ENCODE data around the gene ZNF526. TPM values are rescaled to one million over a fixed set of nuclear protein-coding genes. Genes with fewer than 3 reads are reported as not detected.

Gene ZNF526
- total RNA-seq = 5.8 and 8.0 TPM in 2 replicates

GRCh38 chr19:42219812-42220750 lies at the start of gene ZNF526:
Gene ZNF526 (plus strand): TSS chr19:42220312. CDS start chr19:42224404, 4,092 bp downstream.

GRCh38 chr19:42217520-42218437 lies 2.3 kb upstream of the ZNF526 start, which contains the start of gene DEDD2:
Gene DEDD2 (minus strand): TSS chr19:42217677. CDS start chr19:42217007, 670 bp downstream.

GRCh38 chr19:42242512-42243409 lies 22.6 kb downstream of the ZNF526 start, which contains the start of gene GSK3A:
Gene GSK3A (minus strand): TSS chr19:42242602. CDS start chr19:42242465, 137 bp downstream.

GRCh38 chr19:42254850-42255765 lies 35.0 kb downstream of the ZNF526 start, which contains the start of gene ERF:
Gene ERF (minus strand): TSS chr19:42255128. CDS start chr19:42254999, 129 bp downstream.

GRCh38 chr19:42268704-42269477 lies 48.8 kb downstream of the ZNF526 start, which contains the start of gene CIC:
Gene CIC (plus strand): TSS chr19:42269252. CDS start chr19:42271784, 2,532 bp downstream.

Other genes with a start within 250 kb of the ZNF526 start
- 0.33 TPM in 1 of 2 replicates, not detected in the other for gene ATP1A3, start 226.1 kb upstream of the ZNF526 start, total RNA-seq
- gene GRIK5, start 150.1 kb upstream of the ZNF526 start, total RNA-seq = 0.21 TPM in 1 of 2 replicates, not detected in the other
- 16.1 and 25.2 TPM in 2 replicates for gene ZNF574, start 144.1 kb upstream of the ZNF526 start, total RNA-seq
- gene POU2F2, start 87.9 kb upstream of the ZNF526 start, total RNA-seq = 1.1 and 1.3 TPM in 2 replicates
- 32.8 and 39.8 TPM in 2 replicates for gene DEDD2, start 2.6 kb upstream of the ZNF526 start, total RNA-seq
- 20.6 and 27.2 TPM in 2 replicates for gene GSK3A, start 22.3 kb downstream of the ZNF526 start, total RNA-seq
- 53.3 and 97.8 TPM in 2 replicates for gene ERF, start 34.8 kb downstream of the ZNF526 start, total RNA-seq
- 45.3 and 65.0 TPM in 2 replicates for gene CIC, start 48.9 kb downstream of the ZNF526 start, total RNA-seq
- 0.33 and 1.3 TPM in 2 replicates for gene PRR19, start 81.8 kb downstream of the ZNF526 start, total RNA-seq
- gene PAFAH1B3, start 82.3 kb downstream of the ZNF526 start, total RNA-seq = 98.1 and 101 TPM in 2 replicates
- not detected in 2 replicates for gene TMEM145, start 93.0 kb downstream of the ZNF526 start, total RNA-seq
- 17.3 and 17.5 TPM in 2 replicates for gene MEGF8, start 105.3 kb downstream of the ZNF526 start, total RNA-seq
- 2.1 and 5.3 TPM in 2 replicates for gene CNFN, start 170.0 kb downstream of the ZNF526 start, total RNA-seq
- gene LIPE, start 207.1 kb downstream of the ZNF526 start, total RNA-seq = 9.2 and 15.7 TPM in 2 replicates
- gene CXCL17, start 222.6 kb downstream of the ZNF526 start, total RNA-seq = 11.6 and 15.7 TPM in 2 replicates

Measured in airway epithelial cell (primary cell).